DND-41 (cell line): Measurements from ENCODE around the gene C1orf56.

ENCODE experiments used
- ATAC-seq: fragments of 200-7000 bp; cut with Tn5 transposase; 3 replicates; pipeline ENCODE4 v1.9.1; 2021; ENCODE audit warnings: low read depth; ENCODE audit not compliant: insufficient read depth
- DNase-seq: peaks from one replicate; pipeline ENCODE4 v3.0.0-alpha.2; 2020
- H2AFZ ChIP-seq: 2 replicates; pipeline ENCODE4 v1.6.0; 2012; ENCODE audit warnings: low read depth, low read length
- H3K27ac ChIP-seq: 2 replicates; pipeline ENCODE4 v1.5.1; 2012; ENCODE audit warnings: low read length, inconsistent platforms
- H3K27me3 ChIP-seq: fragments of 200-600 bp; sonication (generic); 2 replicates; pipeline ENCODE4 v1.6.0; 2012; ENCODE audit warnings: low read length, mild to moderate bottlenecking, inconsistent platforms; ENCODE audit not compliant: insufficient read depth, poor library complexity
- H3K36me3 ChIP-seq: 2 replicates; pipeline ENCODE4 v1.5.1; 2012; ENCODE audit warnings: low read length, inconsistent platforms; ENCODE audit not compliant: insufficient read depth
- H3K4me1 ChIP-seq: 2 replicates; pipeline ENCODE4 v1.5.1; 2012; ENCODE audit warnings: mild to moderate bottlenecking, low read length; ENCODE audit not compliant: insufficient read depth
- H3K4me2 ChIP-seq: 2 replicates; pipeline ENCODE4 v1.6.0; 2012; ENCODE audit warnings: mild to moderate bottlenecking, moderate library complexity, low read length, inconsistent platforms; ENCODE audit not compliant: insufficient read depth
- H3K4me3 ChIP-seq, 2 experiments: fragments of 200-600 bp in 1 of 2; shearing (Covaris generic) in 1 of 2; 2 replicates each; pipeline ENCODE4 v1.5.1; 2012 to 2016; ENCODE audit warnings: inconsistent platforms in 2 of 2, low read length in 2 of 2, mild to moderate bottlenecking in 2 of 2, low read depth in 1 of 2, moderate library complexity in 1 of 2
- H3K79me2 ChIP-seq: 2 replicates; pipeline ENCODE4 v1.6.0; 2012; ENCODE audit warnings: low read length, inconsistent platforms; ENCODE audit not compliant: insufficient read depth
- H3K9ac ChIP-seq: 2 replicates; pipeline ENCODE4 v1.6.0; 2012; ENCODE audit warnings: low read depth, mild to moderate bottlenecking, inconsistent platforms, low read length, moderate library complexity
- H3K9me3 ChIP-seq: 2 replicates; pipeline ENCODE4 v1.5.1; 2012; ENCODE audit warnings: low read length, moderate library complexity, mild to moderate bottlenecking, inconsistent platforms; ENCODE audit not compliant: insufficient read depth, severe bottlenecking
- H4K20me1 ChIP-seq: 2 replicates; pipeline ENCODE4 v1.6.0; 2012; ENCODE audit warnings: low read length; ENCODE audit not compliant: insufficient read depth
- CTCF ChIP-seq: IDR thresholded peaks from 2 replicates; pipeline ENCODE4 v1.5.1; 2012; ENCODE audit warnings: borderline replicate concordance, low read length, moderate library complexity, mild to moderate bottlenecking; ENCODE audit not compliant: poor library complexity, severe bottlenecking; ENCODE audit errors: extremely low read depth
- EZH2 ChIP-seq: IDR thresholded peaks from 3 replicates; pipeline ENCODE4 v1.6.1; 2012; ENCODE audit warnings: borderline replicate concordance, low read depth, mild to moderate bottlenecking, moderate library complexity, low read length, inconsistent platforms; ENCODE audit not compliant: severe bottlenecking

Gene C1orf56

GRCh38 chr1:150999926-151000325 is 47.6 kb upstream of the C1orf56 start:
- H3K79me2 ChIP-seq: no peaks in the 10 kb centered on the region
- H3K9me3 ChIP-seq: no peaks in the 10 kb centered on the region
- no peak overlapping the region for H3K4me3 ChIP-seq
- H3K36me3 ChIP-seq: no peaks in the 10 kb centered on the region; the same call in 1 of the 2 replicates
- DNase-seq (no peak), ATAC-seq (no peak)
- no peak overlapping the region for H3K9ac ChIP-seq
- no peak overlapping the region for H3K4me2 ChIP-seq
- no peak overlapping the region for H3K27ac ChIP-seq
- H2AFZ ChIP-seq: no peak overlapping the region
- H3K4me1 ChIP-seq: peaks cover 30% of the 10 kb centered on the region
- H3K27me3 ChIP-seq: no peaks in the 10 kb centered on the region
- no peak for TF ChIP-seq EZH2
- TF ChIP-seq CTCF: no peak
- no peaks in the 10 kb centered on the region for H4K20me1 ChIP-seq

- Histone ChIP-seq H3K79me2 (no peaks in the 10 kb centered on the region), H2AFZ (no peak overlapping the region), H3K9ac (no peak overlapping the region), H3K4me3 (no peak overlapping the region), H3K27me3 (no peaks in the 10 kb centered on the region), H3K27ac (no peak overlapping the region), H3K36me3 (no peaks in the 10 kb centered on the region; the same call in 1 of the 2 replicates), H4K20me1 (no peaks in the 10 kb centered on the region), H3K9me3 (no peaks in the 10 kb centered on the region), H3K4me1 (peaks cover 33% of the 10 kb centered on the region), H3K4me2 (no peak overlapping the region)
- TF ChIP-seq EZH2 (no peak), CTCF (no peak)
- DNase-seq (no peak), ATAC-seq (no peak)
Observed at GRCh38 chr1:151000408-151000807, 47.1 kb upstream of the C1orf56 start.

GRCh38 chr1:151001602-151002001 is 45.9 kb upstream of the C1orf56 start:
- DNase-seq (no peak), ATAC-seq (no peak)
- Histone ChIP-seq H2AFZ (no peak overlapping the region), H3K79me2 (no peaks in the 10 kb centered on the region), H3K4me2 (no peak overlapping the region), H3K9me3 (no peaks in the 10 kb centered on the region), H3K4me1 (peaks cover 38% of the 10 kb centered on the region), H3K27ac (no peak overlapping the region), H3K36me3 (no peaks in the 10 kb centered on the region; the same call in 1 of the 2 replicates), H3K27me3 (no peaks in the 10 kb centered on the region), H4K20me1 (no peaks in the 10 kb centered on the region), H3K9ac (no peak overlapping the region), H3K4me3 (no peak overlapping the region)
- TF ChIP-seq CTCF: no peak
- no peak for TF ChIP-seq EZH2

GRCh38 chr1:151002051-151002450 is 45.5 kb upstream of the C1orf56 start:
- no peaks in the 10 kb centered on the region for H3K9me3 ChIP-seq
- TF ChIP-seq EZH2 (no peak), CTCF (no peak)
- H3K27ac ChIP-seq: no peak overlapping the region
- ATAC-seq (no peak), DNase-seq (no peak)
- H3K27me3 ChIP-seq: no peaks in the 10 kb centered on the region
- H4K20me1 ChIP-seq: no peaks in the 10 kb centered on the region
- no peak overlapping the region for H3K9ac ChIP-seq
- peaks cover 43% of the 10 kb centered on the region for H3K4me1 ChIP-seq
- H3K79me2 ChIP-seq: no peaks in the 10 kb centered on the region
- no peak overlapping the region for H3K4me3 ChIP-seq
- H3K4me2 ChIP-seq: no peak overlapping the region
- H3K36me3 ChIP-seq: no peaks in the 10 kb centered on the region; the same call in 1 of the 2 replicates
- no peak overlapping the region for H2AFZ ChIP-seq
